DOHH2 (cell line): Measurements from ENCODE around the gene XRCC3.

Experiments
- H3F3A ChIP-seq: fragments of 200-600 bp; sonication (generic), shearing (Covaris generic); 2 replicates; pipeline ENCODE4 v1.6.0; 2016; ENCODE audit warnings: antibody characterized with exemption, mild to moderate bottlenecking; ENCODE audit not compliant: control insufficient read depth, insufficient read depth
- H3K27ac ChIP-seq: fragments of 200-600 bp; sonication (generic); 2 replicates; pipeline ENCODE4 v1.5.1; 2014; ENCODE audit warnings: low read depth, mild to moderate bottlenecking, low read length, moderate library complexity
- H3K27me3 ChIP-seq: fragments of 200-600 bp; sonication (generic); 2 replicates; pipeline ENCODE4 v1.6.1; 2014; ENCODE audit warnings: mild to moderate bottlenecking, low read length, mixed read lengths; ENCODE audit not compliant: control insufficient read depth
- H3K36me3 ChIP-seq: fragments of 200-600 bp; sonication (generic); 2 replicates; pipeline ENCODE4 v1.6.1; 2014; ENCODE audit warnings: mild to moderate bottlenecking, low read length, moderate library complexity, mixed read lengths; ENCODE audit not compliant: control insufficient read depth
- H3K4me1 ChIP-seq: fragments of 200-600 bp; sonication (generic); 2 replicates; pipeline ENCODE4 v1.6.1; 2014; ENCODE audit warnings: mild to moderate bottlenecking, low read length, mixed read lengths; ENCODE audit not compliant: control insufficient read depth
- H3K4me2 ChIP-seq: fragments of 200-600 bp; sonication (generic); 2 replicates; pipeline ENCODE4 v1.6.0; 2014; ENCODE audit warnings: mild to moderate bottlenecking, low read length, moderate library complexity
- H3K4me3 ChIP-seq: fragments of 200-600 bp; sonication (generic); 2 replicates; pipeline ENCODE4 v1.5.1; 2014; ENCODE audit warnings: mild to moderate bottlenecking, low read length, mixed read lengths
- H3K79me2 ChIP-seq: fragments of 200-600 bp; sonication (generic); 2 replicates; pipeline ENCODE4 v1.6.1; 2014; ENCODE audit warnings: mild to moderate bottlenecking, low read length, mixed read lengths; ENCODE audit not compliant: control insufficient read depth
- H3K9me2 ChIP-seq: fragments of 200-600 bp; sonication (generic); replicated peaks from 2 replicates; pipeline ENCODE4 v1.6.1; 2014; ENCODE audit warnings: mild to moderate bottlenecking, low read length, mixed read lengths; ENCODE audit not compliant: control insufficient read depth
- H3K9me3 ChIP-seq: fragments of 200-600 bp; sonication (generic); 2 replicates; pipeline ENCODE4 v1.6.1; 2014; ENCODE audit warnings: antibody characterized with exemption, low read length, mixed read lengths; ENCODE audit not compliant: control insufficient read depth, insufficient read depth
- H4K20me1 ChIP-seq: fragments of 200-600 bp; sonication (generic); 2 replicates; pipeline ENCODE4 v1.6.0; 2014; ENCODE audit warnings: low read depth, mild to moderate bottlenecking, antibody characterized with exemption, low read length, moderate library complexity; ENCODE audit not compliant: control insufficient read depth, insufficient read depth
- CTCF ChIP-seq: fragments of 200-600 bp; sonication (generic); IDR thresholded peaks from one replicate; pipeline ENCODE4 v1.5.1; 2014; ENCODE audit warnings: antibody characterized with exemption, mild to moderate bottlenecking, low read depth, low read length; ENCODE audit not compliant: poor library complexity, severe bottlenecking
- EZH2phosphoT487 ChIP-seq: fragments of 200-600 bp; sonication (generic); IDR thresholded peaks from 2 replicates; pipeline ENCODE4 v1.6.1; 2017; ENCODE audit warnings: borderline replicate concordance, mild to moderate bottlenecking, antibody characterized with exemption, low read length, moderate library complexity, mixed read lengths

The XRCC3 gene

DNA sequence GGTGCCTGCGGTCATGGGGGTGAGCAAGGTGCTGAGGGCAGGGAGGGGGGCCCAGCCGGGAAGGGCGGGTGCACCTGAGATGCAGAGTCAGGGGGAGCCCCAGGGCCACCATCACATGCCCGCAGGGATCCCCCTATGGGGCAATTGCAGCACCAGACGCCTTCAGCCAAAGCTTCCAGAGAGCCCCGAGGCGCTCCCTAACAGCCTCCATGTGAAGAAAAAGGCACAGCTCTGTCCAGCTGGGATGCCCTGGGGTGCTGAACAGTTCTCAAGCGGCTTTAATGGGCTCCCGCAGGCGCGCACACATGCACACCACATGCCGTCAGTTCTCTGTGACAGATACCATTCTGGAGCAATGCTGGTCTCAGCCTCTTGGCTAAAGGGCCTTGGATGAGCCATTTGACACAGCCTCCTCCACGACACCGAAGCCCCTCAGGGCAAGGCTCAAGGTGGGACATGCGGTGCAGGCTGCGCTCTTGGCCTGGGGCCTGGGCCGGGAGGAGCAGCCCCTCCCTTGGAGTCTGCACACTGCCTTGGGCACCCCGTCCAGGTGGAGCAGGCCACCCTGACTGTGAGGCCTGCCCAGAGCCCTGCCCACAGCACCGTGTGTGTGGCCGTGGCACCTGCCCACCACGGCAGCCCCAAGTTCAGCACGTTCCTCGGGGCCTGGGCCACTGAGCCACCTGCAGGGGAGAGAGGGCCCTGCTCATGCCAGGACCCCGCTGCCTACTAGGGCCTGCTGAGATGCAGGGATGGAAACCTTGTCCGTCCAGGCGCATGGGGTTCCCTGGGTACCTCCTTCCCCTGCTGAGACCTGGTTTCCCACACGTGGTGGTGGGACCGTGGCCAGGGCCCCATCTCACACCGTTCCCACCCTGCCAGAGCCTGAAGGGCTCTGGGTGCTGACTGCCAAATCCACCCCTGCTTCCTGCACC is 7.7 kb downstream of the XRCC3 start:
- no peaks in the 10 kb centered on the region for H3K27me3 ChIP-seq
- no peak overlapping the region for H3K4me2 ChIP-seq
- no peaks in the 10 kb centered on the region for H3K9me2 ChIP-seq
- H3K9me3 ChIP-seq: no peaks in the 10 kb centered on the region
- H3F3A ChIP-seq: no peaks in the 10 kb centered on the region
- H3K27ac ChIP-seq: no peak overlapping the region
- TF ChIP-seq EZH2phosphoT487 (no peak), CTCF (no peak)
- H4K20me1 ChIP-seq: no peaks in the 10 kb centered on the region; the same call in 1 of the 2 replicates
- H3K79me2 ChIP-seq: peaks cover 39% of the 10 kb centered on the region
- H3K36me3 ChIP-seq: peaks cover 93% of the 10 kb centered on the region
- H3K4me1 ChIP-seq: peaks cover 13% of the 10 kb centered on the region
- no peak overlapping the region for H3K4me3 ChIP-seq

- Histone ChIP-seq H3K27ac (no peak overlapping the region), H4K20me1 (no peaks in the 10 kb centered on the region; the same call in 1 of the 2 replicates), H3F3A (peaks cover 3% of the 10 kb centered on the region; the same call in 1 of the 2 replicates), H3K79me2 (peaks cover 31% of the 10 kb centered on the region), H3K4me2 (no peak overlapping the region), H3K9me2 (no peaks in the 10 kb centered on the region), H3K36me3 (peaks cover 92% of the 10 kb centered on the region), H3K4me1 (peaks cover 22% of the 10 kb centered on the region), H3K9me3 (no peaks in the 10 kb centered on the region), H3K27me3 (no peaks in the 10 kb centered on the region), H3K4me3 (no peak overlapping the region)
- TF ChIP-seq EZH2phosphoT487: no peak
- no peak for TF ChIP-seq CTCF
These were observed 8.5 kb downstream of the XRCC3 start for GRCh38 chr14:103706551-103707328.

DNA sequence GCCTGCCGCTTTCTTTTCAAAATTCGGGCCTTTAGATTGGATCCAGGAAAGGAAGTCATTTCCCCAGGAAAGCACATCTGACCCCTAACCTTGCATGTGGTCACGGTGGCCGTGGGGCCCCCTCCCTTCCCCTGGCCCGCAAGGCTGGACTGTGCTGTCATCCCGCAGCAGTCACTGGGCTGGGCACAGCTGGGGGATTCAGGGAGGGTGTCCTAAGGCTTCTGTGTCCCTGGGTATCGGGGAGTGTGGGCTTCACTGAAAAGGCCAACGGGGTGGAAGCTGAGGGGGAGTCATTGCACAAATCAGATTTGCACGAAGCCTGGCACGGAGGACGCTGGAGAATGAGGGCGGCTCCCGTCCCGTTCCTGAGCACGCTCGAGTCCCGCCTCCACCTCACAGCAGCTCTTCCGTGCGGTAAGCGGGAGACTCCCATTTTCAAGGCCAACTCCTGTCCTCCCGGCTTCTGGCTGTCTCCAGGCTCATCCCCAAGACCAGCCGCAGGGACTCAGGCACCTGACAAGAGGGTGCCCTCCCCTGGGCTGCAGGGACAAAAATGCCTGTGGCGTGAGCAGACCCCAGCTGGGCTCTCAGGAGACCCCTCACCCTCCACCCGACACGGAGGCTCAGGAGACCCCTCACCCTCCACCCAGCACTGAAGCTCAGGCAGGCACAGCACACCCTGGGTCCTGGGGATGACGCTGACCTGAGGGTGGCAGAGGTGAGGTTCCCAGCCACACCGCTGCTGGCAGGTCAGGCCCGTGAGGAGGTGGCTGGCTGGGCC is 9.6 kb downstream of the XRCC3 start:
- peaks cover 90% of the 10 kb centered on the region for H3K36me3 ChIP-seq
- TF ChIP-seq CTCF (no peak), EZH2phosphoT487 (no peak)
- H3K79me2 ChIP-seq: peaks cover 26% of the 10 kb centered on the region
- no peaks in the 10 kb centered on the region; the same call in 1 of the 2 replicates for H4K20me1 ChIP-seq
- H3K4me3 ChIP-seq: no peak overlapping the region
- no peak overlapping the region for H3K4me2 ChIP-seq
- no peaks in the 10 kb centered on the region for H3K9me2 ChIP-seq
- no peaks in the 10 kb centered on the region for H3K9me3 ChIP-seq
- H3K27me3 ChIP-seq: no peaks in the 10 kb centered on the region
- H3K4me1 ChIP-seq: peaks cover 28% of the 10 kb centered on the region
- H3F3A ChIP-seq: peaks cover 3% of the 10 kb centered on the region; the same call in 1 of the 2 replicates
- H3K27ac ChIP-seq: no peak overlapping the region
